Measurements from ENCODE around the gene SYF2.

DNA sequence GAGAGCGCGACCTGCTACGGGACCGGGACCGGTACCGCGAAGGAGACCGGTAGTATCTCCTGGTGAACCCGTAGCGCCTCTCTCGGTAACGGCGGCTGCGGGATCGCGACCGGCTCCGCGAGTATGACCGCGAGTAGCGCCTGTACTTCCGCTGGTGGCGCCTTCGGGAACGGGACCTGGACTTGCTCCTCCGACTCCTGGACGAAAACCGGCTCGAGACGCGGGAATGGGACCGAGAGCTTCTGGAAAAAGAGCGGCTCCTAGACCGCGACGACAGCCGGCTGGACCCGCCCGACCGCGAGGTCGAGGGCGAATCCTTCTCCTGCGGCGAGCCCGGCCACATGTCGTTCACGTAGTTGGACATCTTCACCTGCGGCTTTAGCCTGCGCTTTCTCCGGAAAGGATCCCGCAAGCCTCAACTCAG, 14.3 kb upstream of the SYF2 start:
- TF ChIP-seq, protein P1, sequence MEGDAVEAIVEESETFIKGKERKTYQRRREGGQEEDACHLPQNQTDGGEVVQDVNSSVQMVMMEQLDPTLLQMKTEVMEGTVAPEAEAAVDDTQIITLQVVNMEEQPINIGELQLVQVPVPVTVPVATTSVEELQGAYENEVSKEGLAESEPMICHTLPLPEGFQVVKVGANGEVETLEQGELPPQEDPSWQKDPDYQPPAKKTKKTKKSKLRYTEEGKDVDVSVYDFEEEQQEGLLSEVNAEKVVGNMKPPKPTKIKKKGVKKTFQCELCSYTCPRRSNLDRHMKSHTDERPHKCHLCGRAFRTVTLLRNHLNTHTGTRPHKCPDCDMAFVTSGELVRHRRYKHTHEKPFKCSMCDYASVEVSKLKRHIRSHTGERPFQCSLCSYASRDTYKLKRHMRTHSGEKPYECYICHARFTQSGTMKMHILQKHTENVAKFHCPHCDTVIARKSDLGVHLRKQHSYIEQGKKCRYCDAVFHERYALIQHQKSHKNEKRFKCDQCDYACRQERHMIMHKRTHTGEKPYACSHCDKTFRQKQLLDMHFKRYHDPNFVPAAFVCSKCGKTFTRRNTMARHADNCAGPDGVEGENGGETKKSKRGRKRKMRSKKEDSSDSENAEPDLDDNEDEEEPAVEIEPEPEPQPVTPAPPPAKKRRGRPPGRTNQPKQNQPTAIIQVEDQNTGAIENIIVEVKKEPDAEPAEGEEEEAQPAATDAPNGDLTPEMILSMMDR (IDR thresholded peaks at IDR 0.05): no peak
- no peak for TF ChIP-seq POLR2A (IDR thresholded peaks at IDR 0.05)
